Measurements from ENCODE around the gene BYSL. TPM values are rescaled to one million over a fixed set of nuclear protein-coding genes. Genes with fewer than 3 reads are reported as not detected.

Gene BYSL
- total RNA-seq, 1 experiment from 2014 or later: 50.8 TPM

GRCh38 chr6:41941280-41942066 is 20.2 kb downstream of the BYSL start, which contains the start of gene CCND3:
TSS of gene CCND3 (minus strand) at chr6:41941808. CDS start at chr6:41941649, 159 bp downstream.
- CTCF ChIA-PET: interaction anchor here (0.6 to 5.1 kb wide), 8 partner anchors 20 to 163 kb away, joined by 3 to 91 read pairs (median 8); partner anchors contain the start of genes BYSL, MED20 and TOMM6
- Mint-ChIP-seq H3K27me3 (ENCODE audit: low read depth) (no peaks in the 10 kb centered on the region), H3K36me3 (no peaks in the 10 kb centered on the region; the same call in 1 of the 2 replicates), H3K4me1 (peaks cover 32% of the 10 kb centered on the region), H3K9me3 (no peaks in the 10 kb centered on the region), H3K27ac (peak within 1 kb of the TSS; percentile 46), H3K4me3 (peak within 1 kb of the TSS; percentile 92)
- DNase-seq (ENCODE audit: low spot score) (peak; percentile 81), ATAC-seq (peak; percentile 62)
- POLR2A ChIA-PET: interaction anchor here (1.1 to 1.6 kb wide), 2 partner anchors 24 to 155 kb away, joined by 3 to 7 read pairs; no protein-coding TSS in a partner anchor
- TF ChIP-seq GRHL2 (CRISPR knock-in tag; IDR thresholded peaks at IDR 0.05; ENCODE audit: insufficient replicate concordance, severe bottlenecking) (no peak), SP1 (CRISPR knock-in tag; conservative IDR thresholded peaks at IDR 0.05) (peak; percentile 53; the same call in 1 of the 2 replicates), E2F1 (CRISPR knock-in tag; IDR thresholded peaks at IDR 0.05) (no peak), GABPB1 (CRISPR knock-in tag; IDR thresholded peaks at IDR 0.05) (peak; percentile 43; the same call in 1 of the 2 replicates), SOX15 (CRISPR knock-in tag; IDR thresholded peaks at IDR 0.05) (no peak), ETV6 (CRISPR knock-in tag; IDR thresholded peaks at IDR 0.05) (0 out of 2 replicates have a peak, but pooled peaks have one; percentile 27), ZNF423 (CRISPR knock-in tag; IDR thresholded peaks at IDR 0.05) (no peak), SMAD3 (CRISPR knock-in tag; IDR thresholded peaks at IDR 0.05; ENCODE audit: borderline replicate concordance) (no peak), E2F5 (CRISPR knock-in tag; IDR thresholded peaks at IDR 0.05) (0 out of 2 replicates have a peak, but pooled peaks have one; percentile 22), ZBTB43 (CRISPR knock-in tag; IDR thresholded peaks at IDR 0.05) (0 out of 2 replicates have a peak, but pooled peaks have one; percentile 23), CREB1 (CRISPR knock-in tag; IDR thresholded peaks at IDR 0.05) (no peak), TP53 (CRISPR knock-in tag; IDR thresholded peaks at IDR 0.05) (0 out of 2 replicates have a peak, but pooled peaks have one; percentile 20), ZNF281 (CRISPR knock-in tag; IDR thresholded peaks at IDR 0.05) (0 out of 2 replicates have a peak, but pooled peaks have one; percentile 26), MAX (CRISPR knock-in tag; IDR thresholded peaks at IDR 0.05) (peak; percentile 49; the same call in 1 of the 2 replicates), EMX1 (CRISPR knock-in tag; IDR thresholded peaks at IDR 0.05) (no peak), MLX (CRISPR knock-in tag; IDR thresholded peaks at IDR 0.05) (0 out of 2 replicates have a peak, but pooled peaks have one; percentile 14), ARID4B (CRISPR knock-in tag; IDR thresholded peaks at IDR 0.05; ENCODE audit: borderline replicate concordance) (peak; percentile 72), PRDM15 (CRISPR knock-in tag; IDR thresholded peaks at IDR 0.05) (peak; percentile 12; the same call in 1 of the 2 replicates), USF1 (CRISPR knock-in tag; IDR thresholded peaks at IDR 0.05) (no peak)
